HL-60 (cell line): ENCODE data around the gene SRF.

ENCODE experiments used
- REST ChIP-seq: IDR thresholded peaks from 2 replicates; pipeline ENCODE4 v1.6.1; 2012; ENCODE audit warnings: low read depth; ENCODE audit not compliant: insufficient replicate concordance
- TF ChIP-seq, protein P1 (sequence below): IDR thresholded peaks from one replicate; pipeline ENCODE4 v1.5.1; 2011; ENCODE audit warnings: low read length, control low read depth, inconsistent platforms; ENCODE audit not compliant: insufficient read depth

GRCh38 chr6:43199912-43200311, 28.8 kb downstream of the SRF start:
- TF ChIP-seq, protein P1, sequence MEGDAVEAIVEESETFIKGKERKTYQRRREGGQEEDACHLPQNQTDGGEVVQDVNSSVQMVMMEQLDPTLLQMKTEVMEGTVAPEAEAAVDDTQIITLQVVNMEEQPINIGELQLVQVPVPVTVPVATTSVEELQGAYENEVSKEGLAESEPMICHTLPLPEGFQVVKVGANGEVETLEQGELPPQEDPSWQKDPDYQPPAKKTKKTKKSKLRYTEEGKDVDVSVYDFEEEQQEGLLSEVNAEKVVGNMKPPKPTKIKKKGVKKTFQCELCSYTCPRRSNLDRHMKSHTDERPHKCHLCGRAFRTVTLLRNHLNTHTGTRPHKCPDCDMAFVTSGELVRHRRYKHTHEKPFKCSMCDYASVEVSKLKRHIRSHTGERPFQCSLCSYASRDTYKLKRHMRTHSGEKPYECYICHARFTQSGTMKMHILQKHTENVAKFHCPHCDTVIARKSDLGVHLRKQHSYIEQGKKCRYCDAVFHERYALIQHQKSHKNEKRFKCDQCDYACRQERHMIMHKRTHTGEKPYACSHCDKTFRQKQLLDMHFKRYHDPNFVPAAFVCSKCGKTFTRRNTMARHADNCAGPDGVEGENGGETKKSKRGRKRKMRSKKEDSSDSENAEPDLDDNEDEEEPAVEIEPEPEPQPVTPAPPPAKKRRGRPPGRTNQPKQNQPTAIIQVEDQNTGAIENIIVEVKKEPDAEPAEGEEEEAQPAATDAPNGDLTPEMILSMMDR: no peak
- TF ChIP-seq REST: no peak
